ENCODE measurements around the gene NBPF1.
"Not testable (repeated sequence)": the region's sequence is repeated elsewhere in the genome, so short reads cannot be mapped to it uniquely, and the experiment has no call there.

NBPF1 gene

GRCh38 chr1:16561035-16561434 is 52.3 kb downstream of the NBPF1 start:
- DNase-seq (ENCODE audit: low read depth in 1 of 2, low spot score in 1 of 2); in situ Hi-C loops (cut with HindIII; ENCODE audit: low pct_unique_long_range_greater_than_20kb, low sequenced_read_pairs): not testable (repeated sequence)

GRCh38 chr1:16560498-16560897 is 52.9 kb downstream of the NBPF1 start:
- in situ Hi-C loops (cut with HindIII; ENCODE audit: low pct_unique_long_range_greater_than_20kb, low sequenced_read_pairs); DNase-seq (ENCODE audit: low read depth in 1 of 2, low spot score in 1 of 2): not testable (repeated sequence)

GRCh38 chr1:16559688-16560087 is 53.7 kb downstream of the NBPF1 start:
- in situ Hi-C loops (cut with HindIII; ENCODE audit: low pct_unique_long_range_greater_than_20kb, low sequenced_read_pairs); DNase-seq (ENCODE audit: low read depth in 1 of 2, low spot score in 1 of 2): not testable (repeated sequence)

GRCh38 chr1:16557034-16557433 is 56.3 kb downstream of the NBPF1 start:
- DNase-seq (ENCODE audit: low read depth in 1 of 2, low spot score in 1 of 2); in situ Hi-C loops (cut with HindIII; ENCODE audit: low pct_unique_long_range_greater_than_20kb, low sequenced_read_pairs): not testable (repeated sequence)

- in situ Hi-C loops (cut with HindIII; ENCODE audit: low pct_unique_long_range_greater_than_20kb, low sequenced_read_pairs); DNase-seq (ENCODE audit: low read depth in 1 of 2, low spot score in 1 of 2): not testable (repeated sequence)
Observed at GRCh38 chr1:16553244-16553643, 60.1 kb downstream of the NBPF1 start.

GRCh38 chr1:16550212-16550918 is 63.0 kb downstream of the NBPF1 start:
- in situ Hi-C loops (cut with HindIII; ENCODE audit: low pct_unique_long_range_greater_than_20kb, low sequenced_read_pairs); DNase-seq (ENCODE audit: low read depth in 1 of 2, low spot score in 1 of 2): not testable (repeated sequence)

GRCh38 chr1:16549545-16549944 is 63.8 kb downstream of the NBPF1 start:
- in situ Hi-C loops (cut with HindIII; ENCODE audit: low pct_unique_long_range_greater_than_20kb, low sequenced_read_pairs); DNase-seq (ENCODE audit: low read depth in 1 of 2, low spot score in 1 of 2): not testable (repeated sequence)

GRCh38 chr1:16547502-16548241 is 65.7 kb downstream of the NBPF1 start:
- DNase-seq (ENCODE audit: low read depth in 1 of 2, low spot score in 1 of 2); in situ Hi-C loops (cut with HindIII; ENCODE audit: low pct_unique_long_range_greater_than_20kb, low sequenced_read_pairs): not testable (repeated sequence)

- DNase-seq (ENCODE audit: low read depth in 1 of 2, low spot score in 1 of 2); in situ Hi-C loops (cut with HindIII; ENCODE audit: low pct_unique_long_range_greater_than_20kb, low sequenced_read_pairs): not testable (repeated sequence)
Observed at GRCh38 chr1:16545682-16546095, 67.7 kb downstream of the NBPF1 start.

GRCh38 chr1:16540421-16540893 is 72.9 kb downstream of the NBPF1 start:
- DNase-seq (ENCODE audit: low read depth in 1 of 2, low spot score in 1 of 2); in situ Hi-C loops (cut with HindIII; ENCODE audit: low pct_unique_long_range_greater_than_20kb, low sequenced_read_pairs): not testable (repeated sequence)

- in situ Hi-C loops (cut with HindIII; ENCODE audit: low pct_unique_long_range_greater_than_20kb, low sequenced_read_pairs); DNase-seq (ENCODE audit: low read depth in 1 of 2, low spot score in 1 of 2): not testable (repeated sequence)
Observed at GRCh38 chr1:16537528-16537927, 75.8 kb downstream of the NBPF1 start.

- DNase-seq (ENCODE audit: low read depth in 1 of 2, low spot score in 1 of 2); in situ Hi-C loops (cut with HindIII; ENCODE audit: low pct_unique_long_range_greater_than_20kb, low sequenced_read_pairs): not testable (repeated sequence)
Observed at GRCh38 chr1:16536796-16537195, 76.6 kb downstream of the NBPF1 start.

- in situ Hi-C loops (cut with HindIII; ENCODE audit: low pct_unique_long_range_greater_than_20kb, low sequenced_read_pairs); DNase-seq (ENCODE audit: low read depth in 1 of 2, low spot score in 1 of 2): not testable (repeated sequence)
Observed at GRCh38 chr1:16535898-16536297, 77.5 kb downstream of the NBPF1 start.

GRCh38 chr1:16535487-16535886 is 77.9 kb downstream of the NBPF1 start:
- in situ Hi-C loops (cut with HindIII; ENCODE audit: low pct_unique_long_range_greater_than_20kb, low sequenced_read_pairs); DNase-seq (ENCODE audit: low read depth in 1 of 2, low spot score in 1 of 2): not testable (repeated sequence)

GRCh38 chr1:16534829-16535456 is 78.4 kb downstream of the NBPF1 start:
- DNase-seq (ENCODE audit: low read depth in 1 of 2, low spot score in 1 of 2); in situ Hi-C loops (cut with HindIII; ENCODE audit: low pct_unique_long_range_greater_than_20kb, low sequenced_read_pairs): not testable (repeated sequence)

GRCh38 chr1:16534239-16534828 is 79.0 kb downstream of the NBPF1 start:
- in situ Hi-C loops (cut with HindIII; ENCODE audit: low pct_unique_long_range_greater_than_20kb, low sequenced_read_pairs) = not testable (repeated sequence)

GRCh38 chr1:16532235-16532991 is 81.0 kb downstream of the NBPF1 start:
- DNase-seq (ENCODE audit: low read depth in 1 of 2, low spot score in 1 of 2); in situ Hi-C loops (cut with HindIII; ENCODE audit: low pct_unique_long_range_greater_than_20kb, low sequenced_read_pairs): not testable (repeated sequence)

More at GRCh38 chr1:16534239-16534828, 79.0 kb downstream of the NBPF1 start:
- DNase-seq (ENCODE audit: low read depth in 1 of 2, low spot score in 1 of 2) = not testable (repeated sequence)

All from T47D (cell line).